Mesothelial cell of epicardium (in vitro differentiated cells): Measurements from ENCODE around the gene COL10A1. TPM values are rescaled to one million over a fixed set of nuclear protein-coding genes. Genes with fewer than 3 reads are reported as not detected.

Experiments used
- DNase-seq, 2 experiments: peaks; one replicate each; pipeline ENCODE4 v3.0.0; 2021; ENCODE audit warnings: low spot score in 2 of 2; ENCODE audit not compliant: unreplicated experiment in 2 of 2
- H3K27ac Mint-ChIP-seq: 2 replicates; pipeline ENCODE4 v1.8.0; 2021; ENCODE audit warnings: mixed read lengths
- H3K27me3 Mint-ChIP-seq: 2 replicates; pipeline ENCODE4 v1.8.0; 2021; ENCODE audit warnings: low read depth, mixed read lengths
- H3K36me3 Mint-ChIP-seq: 2 replicates; pipeline ENCODE4 v1.8.0; 2021; ENCODE audit warnings: mixed read lengths
- H3K4me1 Mint-ChIP-seq: 2 replicates; pipeline ENCODE4 v1.8.0; 2021; ENCODE audit warnings: mixed read lengths
- H3K4me3 Mint-ChIP-seq: 2 replicates; pipeline ENCODE4 v1.8.0; 2021; ENCODE audit warnings: mild to moderate bottlenecking, moderate library complexity, mixed read lengths
- H3K9me3 Mint-ChIP-seq: 2 replicates; pipeline ENCODE4 v1.8.0; 2021; ENCODE audit warnings: mixed read lengths
- CTCF ChIP-seq: fragments of 200-600 bp; sonication (generic); IDR thresholded peaks from one replicate; pipeline ENCODE4 v1.5.0; 2021; ENCODE audit warnings: antibody characterized with exemption; ENCODE audit not compliant: unreplicated experiment
- total RNA-seq: library from RNA; stranded (reverse); gene quantifications from 3 replicates; pipeline ENCODE4 v1.2.1, GENCODE V29; 2021

The COL10A1 gene
- total RNA-seq, 1 donor from 2014 or later, result not detected

- TF ChIP-seq CTCF, result no peak
- H3K9me3 Mint-ChIP-seq, result peaks cover 6% of the 10 kb centered on the region
- DNase-seq, result no peak
- H3K36me3 Mint-ChIP-seq, result peaks cover 6% of the 10 kb centered on the region
- no peak overlapping the region for H3K27ac Mint-ChIP-seq
- H3K27me3 Mint-ChIP-seq, result no peaks in the 10 kb centered on the region
- H3K4me3 Mint-ChIP-seq, result no peak overlapping the region
- H3K4me1 Mint-ChIP-seq, result no peaks in the 10 kb centered on the region
These were observed 2.0 kb upstream of the COL10A1 start for GRCh38 chr6:116127771-116128493.

DNA sequence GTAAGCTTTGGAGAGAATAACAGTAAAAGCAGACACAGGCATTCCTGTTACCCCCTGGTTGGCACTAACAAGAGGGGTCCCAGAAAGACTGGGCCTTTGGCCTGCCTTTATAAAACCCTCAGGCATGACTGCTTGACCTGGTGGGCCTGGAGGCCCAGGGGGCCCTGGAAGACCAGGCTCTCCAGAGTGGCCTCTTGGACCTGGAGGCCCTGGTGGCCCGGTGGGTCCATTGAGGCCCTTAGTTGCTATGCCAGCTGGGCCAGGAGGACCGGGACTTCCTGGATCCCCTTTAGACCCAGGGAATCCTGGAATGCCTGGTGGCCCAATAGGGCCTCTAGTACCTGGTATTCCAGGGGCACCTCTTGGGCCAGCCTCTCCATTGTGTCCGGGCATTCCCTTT, 5.5 kb downstream of the COL10A1 start:
- no peak for DNase-seq
- peaks cover 10% of the 10 kb centered on the region for H3K36me3 Mint-ChIP-seq
- H3K9me3 Mint-ChIP-seq, result no peaks in the 10 kb centered on the region
- no peaks in the 10 kb centered on the region for H3K27me3 Mint-ChIP-seq
- H3K4me1 Mint-ChIP-seq, result no peaks in the 10 kb centered on the region
- no peak overlapping the region for H3K4me3 Mint-ChIP-seq
- H3K27ac Mint-ChIP-seq, result no peak overlapping the region
- TF ChIP-seq CTCF, result no peak

DNA sequence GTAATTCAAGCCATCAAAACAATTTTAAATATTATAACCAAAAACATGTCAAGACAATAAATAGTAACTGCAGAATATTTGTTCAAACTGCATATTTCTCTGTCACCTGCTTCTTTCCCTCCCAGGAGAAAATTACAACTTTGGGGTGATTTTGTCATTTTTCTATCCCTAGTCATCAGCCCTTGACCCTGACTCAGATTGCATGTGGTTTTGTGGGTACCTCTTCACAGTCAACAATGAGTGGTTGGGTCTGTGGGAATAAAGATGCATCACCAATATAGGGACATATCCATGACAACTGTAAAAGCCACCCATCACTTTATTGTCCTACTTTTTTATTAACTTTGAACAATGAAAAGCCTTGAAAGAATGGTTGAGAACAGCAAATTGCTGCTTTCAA, 7.3 kb downstream of the COL10A1 start:
- peaks cover 10% of the 10 kb centered on the region for H3K36me3 Mint-ChIP-seq
- H3K9me3 Mint-ChIP-seq, result no peaks in the 10 kb centered on the region
- TF ChIP-seq CTCF, result no peak
- no peak for DNase-seq
- H3K4me3 Mint-ChIP-seq, result no peak overlapping the region
- H3K4me1 Mint-ChIP-seq, result no peaks in the 10 kb centered on the region
- H3K27me3 Mint-ChIP-seq, result no peaks in the 10 kb centered on the region
- no peak overlapping the region for H3K27ac Mint-ChIP-seq

DNA sequence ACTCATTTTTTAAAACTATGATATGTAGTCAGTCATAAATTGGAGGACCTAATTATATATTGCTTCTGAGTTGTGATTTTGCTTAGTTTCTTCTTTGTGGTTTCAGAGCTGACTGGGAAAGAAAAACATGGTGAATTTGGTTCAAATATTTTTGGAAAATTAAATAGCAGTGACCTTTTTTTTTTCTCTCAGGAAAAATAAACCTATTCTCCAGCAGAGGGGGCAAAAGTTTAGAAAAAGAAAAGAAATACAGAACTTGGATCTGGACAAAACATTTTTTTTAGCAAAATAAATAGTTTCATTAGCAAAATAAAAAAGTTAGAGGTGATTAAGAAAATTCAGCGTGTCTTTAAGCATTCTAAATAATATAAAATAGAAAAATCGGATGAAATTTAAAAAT, 10.2 kb downstream of the COL10A1 start:
- Mint-ChIP-seq H3K4me1 (peaks cover 3% of the 10 kb centered on the region), H3K9me3 (no peaks in the 10 kb centered on the region), H3K27ac (no peak overlapping the region), H3K4me3 (no peak overlapping the region), H3K27me3 (no peaks in the 10 kb centered on the region), H3K36me3 (peaks cover 16% of the 10 kb centered on the region)
- DNase-seq, result no peak
- TF ChIP-seq CTCF, result peak; percentile 74

- Mint-ChIP-seq H3K27me3 (no peaks in the 10 kb centered on the region), H3K36me3 (peaks cover 28% of the 10 kb centered on the region), H3K4me3 (no peak overlapping the region), H3K27ac (no peak overlapping the region), H3K9me3 (no peaks in the 10 kb centered on the region), H3K4me1 (peaks cover 3% of the 10 kb centered on the region)
- no peak for DNase-seq
- no peak for TF ChIP-seq CTCF
These were observed 12.5 kb downstream of the COL10A1 start for GRCh38 chr6:116113386-116113785.
